ENCODE results near the gene WASHC3. TPM values are rescaled to one million over a fixed set of nuclear protein-coding genes. Genes with fewer than 3 reads are reported as not detected.

The WASHC3 gene
- 10 to 100 TPM in 5 of 6 donors, 1 to 10 TPM in 1; 5.1 to 15.6 (median 12.8) TPM for total RNA-seq
- 10 to 100 TPM; 15.5 to 29.0 TPM for polyA plus RNA-seq

- intact Hi-C loops (cut with DNase I), result no loop called here
- 1 to 2% methylated on average over 44 of the region's 44 CpGs for WGBS, 2 donors
Observed at GRCh38 chr12:102061560-102062418, at the start of gene WASHC3. Gene WASHC3, minus strand, starts transcription at chr12:102061991. Its CDS starts 29 bp downstream, at chr12:102061962.

GRCh38 chr12:102110782-102111181 lies 49.0 kb upstream of the WASHC3 start:
- Histone ChIP-seq H3K9me3 (no peaks in the 10 kb centered on the region), H3K4me3 (no peak overlapping the region), H3K36me3 (peaks cover 0 to 14% (median 4%) of the 10 kb centered on the region in 3 donors), H3K4me1 (no peaks in the 10 kb centered on the region), H3K27me3 (no peaks in the 10 kb centered on the region), H3K27ac (no peak overlapping the region)
- no peak for TF ChIP-seq CTCF (IDR thresholded peaks at IDR 0.05)
- DNase-seq (no peak), ATAC-seq (no peak), FAIRE-seq (no peak)
- intact Hi-C loops (cut with DNase I), result no loop called here

More at GRCh38 chr12:102061560-102062418, at the start of gene WASHC3:
- no peaks in the 10 kb centered on the region for H3K36me3 ChIP-seq
- H3K27ac ChIP-seq, result peak within 1 kb of the TSS; percentile 8 to 79 (median 46)
- ATAC-seq (peak; percentile 99 to 100 (median 100)), DNase-seq (peak; percentile 89 to 95 (median 92)), FAIRE-seq (peak; percentile 81)
- H3K4me3 ChIP-seq, result peak within 1 kb of the TSS; percentile 72 to 92 (median 75)
- H3K4me1 ChIP-seq, result no peaks in the 10 kb centered on the region
- H3K27me3 ChIP-seq, result no peaks in the 10 kb centered on the region
- no peak for TF ChIP-seq CTCF (IDR thresholded peaks at IDR 0.05)
- H3K9me3 ChIP-seq, result no peaks in the 10 kb centered on the region

GRCh38 chr12:102107970-102108369 lies 46.2 kb upstream of the WASHC3 start:
- DNase-seq (no peak), FAIRE-seq (no peak), ATAC-seq (no peak)
- Histone ChIP-seq H3K4me3 (no peak overlapping the region), H3K4me1 (no peaks in the 10 kb centered on the region), H3K27me3 (no peaks in the 10 kb centered on the region), H3K9me3 (no peaks in the 10 kb centered on the region), H3K27ac (no peak overlapping the region), H3K36me3 (peaks cover 0 to 14% (median 4%) of the 10 kb centered on the region in 3 donors)
- 85 to 87% methylated on average over 1 of the region's 1 CpG for WGBS, 2 donors
- intact Hi-C loops (cut with DNase I), result no loop called here
- no peak for TF ChIP-seq CTCF (IDR thresholded peaks at IDR 0.05)

GRCh38 chr12:102106905-102107304 lies 45.1 kb upstream of the WASHC3 start:
- intact Hi-C loops (cut with DNase I), result no loop called here
- no peak for FAIRE-seq
- no peak for TF ChIP-seq CTCF (IDR thresholded peaks at IDR 0.05)

GRCh38 chr12:102096855-102097254 lies 35.1 kb upstream of the WASHC3 start:
- ATAC-seq, result peak in 1 of 4 donors; percentile 38

More at GRCh38 chr12:102106905-102107304, 45.1 kb upstream of the WASHC3 start:
- Histone ChIP-seq H3K36me3 (peaks cover 0 to 14% (median 4%) of the 10 kb centered on the region in 3 donors), H3K4me1 (no peaks in the 10 kb centered on the region), H3K9me3 (no peaks in the 10 kb centered on the region), H3K27me3 (no peaks in the 10 kb centered on the region), H3K4me3 (no peak overlapping the region), H3K27ac (no peak overlapping the region)
- WGBS, 2 donors, result 94 to 96% methylated on average over 3 of the region's 3 CpGs
- ATAC-seq (no peak), DNase-seq (no peak)

More at GRCh38 chr12:102096855-102097254, 35.1 kb upstream of the WASHC3 start:
- Histone ChIP-seq H3K27ac (no peak overlapping the region), H3K9me3 (no peaks in the 10 kb centered on the region), H3K4me1 (no peaks in the 10 kb centered on the region), H3K4me3 (no peak overlapping the region), H3K27me3 (no peaks in the 10 kb centered on the region), H3K36me3 (no peaks in the 10 kb centered on the region)
- DNase-seq, result no peak
- no peak for FAIRE-seq
- 83 to 84% methylated on average over 3 of the region's 3 CpGs for WGBS, 2 donors
- no peak for TF ChIP-seq CTCF (IDR thresholded peaks at IDR 0.05)
- intact Hi-C loops (cut with DNase I), result no loop called here
